DMS 273 (cell line): ENCODE data around the gene HM13.
A peak's percentile ranks its signal among the peaks of the same experiment; 100 is the strongest.
"Not testable (repeated sequence)": the region's sequence is repeated elsewhere in the genome, so short reads cannot be mapped to it uniquely, and the experiment has no call there.

ENCODE experiments used
- DNase-seq: peaks from one replicate; lab custom pipeline; 2025; ENCODE audit not compliant: unreplicated experiment; lab: John Stamatoyannopoulos, UW

HM13 gene

DNA sequence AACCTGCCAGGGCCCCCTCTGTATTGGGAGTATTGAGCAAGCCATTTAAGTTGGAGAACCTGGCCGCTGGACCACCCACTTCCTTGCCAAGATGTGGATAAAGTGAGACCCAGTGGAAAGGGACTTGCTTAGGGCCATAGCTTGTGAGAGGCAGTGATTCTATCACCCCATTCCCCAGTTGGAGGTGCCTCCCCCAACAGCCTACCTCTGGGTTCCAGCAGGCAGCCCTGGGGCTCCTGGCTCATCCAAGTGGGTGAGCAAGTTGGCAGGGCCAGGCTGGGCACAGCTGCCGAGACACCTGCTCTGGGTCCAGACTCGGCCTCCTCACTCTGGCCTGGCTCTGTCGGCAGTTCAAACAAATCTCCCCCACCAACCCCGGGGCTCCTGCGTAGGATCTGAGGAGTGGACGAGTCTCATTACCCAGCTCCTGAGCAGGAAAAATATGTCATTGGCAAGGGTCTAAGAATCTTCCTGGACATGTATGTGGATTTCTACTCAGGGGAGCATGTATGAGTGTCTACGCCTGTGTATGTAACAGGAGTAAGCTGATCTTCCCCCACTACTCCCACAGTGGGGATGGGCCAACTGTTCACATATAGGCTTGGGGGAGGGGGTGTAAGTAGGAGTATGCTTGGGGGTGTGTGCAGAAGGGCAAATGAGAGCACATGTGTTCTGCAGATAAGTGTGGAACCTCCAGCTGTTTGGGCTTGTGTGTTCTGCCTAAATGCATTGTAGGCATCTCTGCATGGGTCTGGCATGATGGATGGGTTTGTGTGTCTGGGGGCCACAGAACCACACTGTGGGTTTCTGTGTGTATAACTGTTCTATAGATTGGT lies 92.8 kb downstream of the HM13 start:
- DNase-seq = peak; percentile 97

DNA sequence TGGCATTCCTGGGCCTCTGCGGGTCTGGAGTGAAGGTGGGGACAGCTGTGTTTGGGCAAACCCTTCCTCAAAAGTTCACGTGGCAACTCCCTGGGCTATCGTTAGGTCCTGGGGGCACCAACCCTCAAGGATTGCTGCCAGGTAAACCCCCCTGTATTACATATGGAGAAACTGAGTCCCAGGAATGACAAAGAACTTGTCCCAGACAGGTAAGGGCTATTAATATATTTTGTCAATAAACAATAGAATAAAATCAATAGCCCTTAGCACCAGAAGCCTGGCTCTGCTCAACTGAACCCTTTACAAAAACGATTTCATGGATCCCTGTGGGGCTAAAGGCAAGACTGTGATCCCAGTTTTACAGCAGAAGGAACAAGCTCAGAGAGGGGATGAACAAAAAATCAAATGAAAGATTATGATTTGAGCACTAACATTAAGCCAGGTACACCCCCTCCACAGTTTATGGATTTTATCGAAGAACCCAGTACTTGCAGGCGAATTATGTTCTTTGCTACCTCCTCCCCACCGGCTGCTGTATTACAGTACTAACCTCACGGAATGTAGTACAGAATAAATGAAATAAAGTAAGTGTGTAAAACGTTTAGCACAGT lies 93.5 kb downstream of the HM13 start:
- DNase-seq = peak; percentile 72

DNA sequence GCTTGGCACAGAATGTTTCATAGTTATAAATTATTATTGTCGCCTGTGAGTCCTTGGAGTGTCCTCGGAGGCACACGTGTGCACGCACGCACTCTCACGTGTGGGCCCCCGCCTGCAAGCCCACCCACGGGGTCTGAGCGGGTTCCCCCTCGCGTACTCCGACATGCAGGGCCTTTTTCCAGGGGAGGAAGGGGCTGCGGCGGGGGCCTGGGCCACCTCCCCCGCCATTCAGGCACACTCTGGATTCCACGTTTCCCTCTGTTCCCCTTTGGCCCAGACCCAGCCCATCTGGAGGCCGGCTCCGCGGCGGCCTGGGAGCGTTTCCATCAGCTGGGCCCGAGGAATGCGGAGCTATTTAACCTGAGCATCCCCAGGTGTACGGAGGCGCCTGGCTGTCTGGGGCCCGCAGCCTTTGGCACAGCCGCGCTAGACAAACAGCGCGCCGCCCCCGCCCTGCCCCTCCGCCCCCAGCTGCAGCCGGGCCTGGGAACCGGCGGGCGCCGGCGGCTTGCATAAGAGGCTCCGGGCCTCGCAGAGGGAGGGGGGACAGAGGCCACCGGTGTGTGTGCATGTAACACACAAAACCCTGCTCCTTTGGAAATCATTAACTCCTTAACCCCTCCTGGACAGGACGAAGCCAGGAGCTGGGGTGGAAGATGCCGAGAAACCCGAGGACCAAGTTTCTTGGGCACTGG lies 94.2 kb downstream of the HM13 start:
- DNase-seq = peak; percentile 95

DNA sequence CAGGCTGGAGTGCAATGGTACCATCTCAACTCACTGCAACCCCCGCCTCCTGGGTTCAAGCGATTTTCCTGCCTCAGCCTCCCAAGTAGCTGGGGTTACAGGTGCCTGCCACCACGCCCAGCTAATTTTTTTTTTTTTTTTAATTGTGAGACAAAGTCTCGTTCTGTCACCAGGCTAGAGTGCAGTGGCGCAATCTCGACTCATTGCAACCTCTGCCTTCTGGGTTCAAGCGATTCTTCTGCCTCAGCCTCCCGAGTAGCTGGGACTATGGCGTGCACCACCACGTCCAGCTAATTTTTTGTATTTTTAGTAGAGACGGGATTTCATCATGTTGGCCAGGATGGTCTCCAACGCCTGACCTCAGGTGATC lies 98.0 kb downstream of the HM13 start:
- not testable (repeated sequence) for DNase-seq

DNA sequence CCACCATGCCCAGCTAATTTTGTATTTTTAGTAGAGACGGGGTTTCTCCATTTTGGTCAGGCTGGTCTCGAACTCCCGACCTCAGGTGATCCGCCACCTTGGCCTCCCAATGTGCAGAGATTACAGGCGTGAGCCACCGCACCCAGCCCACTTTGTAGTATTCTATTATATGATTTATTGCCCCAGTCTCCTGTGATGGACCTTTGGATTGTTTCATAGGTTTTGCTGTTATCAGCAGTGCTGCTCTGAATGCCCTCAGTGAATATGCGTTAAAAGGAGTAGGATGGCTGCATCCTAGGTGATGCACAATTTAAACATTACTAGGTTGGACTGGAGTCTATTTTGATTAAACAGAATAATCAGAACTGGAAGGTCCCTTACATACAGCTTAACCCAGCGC lies 101.2 kb downstream of the HM13 start:
- no peak for DNase-seq

DNA sequence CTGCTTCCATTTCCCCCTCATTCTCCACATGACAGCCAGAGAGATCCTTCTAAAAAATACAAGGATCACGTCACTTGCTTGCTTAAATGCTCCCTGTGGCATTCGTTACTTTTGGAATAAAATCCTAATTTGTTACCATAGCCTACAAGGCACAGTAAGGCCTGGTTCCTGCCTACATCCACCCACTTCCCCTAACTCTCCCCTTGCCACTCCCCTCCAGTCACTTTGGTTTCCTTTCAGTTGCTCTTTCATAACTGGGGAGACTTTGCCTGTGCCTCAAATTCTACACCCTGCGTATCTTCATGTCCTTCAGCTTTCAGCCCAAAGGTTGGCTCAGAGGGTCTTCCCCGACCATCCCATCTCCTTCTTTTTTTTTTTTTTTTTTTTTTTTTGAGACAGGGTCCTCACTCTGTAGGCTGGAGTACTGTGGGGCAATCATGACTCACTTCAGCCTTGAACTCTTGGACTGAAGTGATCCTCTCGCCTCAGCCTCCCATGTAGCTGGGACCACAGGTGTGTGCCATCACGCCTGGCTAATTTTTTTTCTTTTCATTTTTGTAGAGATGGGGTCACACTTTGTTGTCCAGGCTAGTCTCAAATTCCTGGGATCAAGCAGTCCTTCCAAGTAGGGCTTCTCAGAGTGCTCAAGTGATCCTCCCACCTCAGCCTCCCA lies 103.3 kb downstream of the HM13 start:
- no peak for DNase-seq
